ENCODE measurements around the gene PCGF5. TPM values are rescaled to one million over a fixed set of nuclear protein-coding genes. Genes with fewer than 3 reads are reported as not detected.
"Not testable (repeated sequence)": the region's sequence is repeated elsewhere in the genome, so short reads cannot be mapped to it uniquely, and the experiment has no call there.

PCGF5 gene
- total and polyA plus RNA-seq, 9 of the 15 experiments (the other 6 are each of a cell fraction or from before 2014, with no cell fraction given) = 10.9 to 40.0 (median 20.3) TPM

DNA sequence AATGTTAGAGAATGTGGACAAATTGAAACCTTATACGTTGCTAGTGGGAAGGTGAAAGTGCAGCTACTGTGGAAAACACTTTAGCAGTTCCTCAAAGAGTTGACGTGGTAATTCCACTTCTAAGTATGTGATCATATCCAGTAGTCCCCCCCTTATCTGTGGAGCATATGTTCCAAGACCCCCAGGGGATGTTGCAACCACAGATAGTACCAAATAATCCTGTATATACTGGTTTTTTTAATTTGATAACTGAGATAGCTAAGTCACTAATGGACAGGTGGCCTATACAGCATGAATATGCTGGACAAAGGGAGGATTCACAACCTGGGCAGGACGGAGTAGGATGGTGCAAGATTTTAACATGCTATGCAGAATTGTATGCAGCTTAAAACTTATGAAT is 36.8 kb downstream of the PCGF5 start:
- Histone ChIP-seq H3K9ac (ENCODE audit: insufficient read depth in 1 of 2, low read depth in 2 of 2, low read length in 2 of 2) (no peak overlapping the region), H3K36me3 (ENCODE audit: control insufficient read depth, insufficient read depth, low read length) (peaks cover 28% of the 10 kb centered on the region), H3K4me1 (replicated peaks in 1 of 2; ENCODE audit: control insufficient read depth in 2 of 2, insufficient read depth in 2 of 2, low read length in 2 of 2) (no peaks in the 10 kb centered on the region), H3K27ac (ENCODE audit: extremely low read depth, low read depth, low read length) (no peak overlapping the region), H3K79me2 (ENCODE audit: control insufficient read depth, insufficient read depth, low read length) (no peaks in the 10 kb centered on the region), H3K4me2 (ENCODE audit: insufficient read depth, low read length) (no peak overlapping the region), H3K9me3 (replicated peaks; ENCODE audit: control insufficient read depth, insufficient read depth, low read depth, low read length) (0 out of 2 replicates have a peak, but pooled peaks cover 3% of the 10 kb centered on the region), H3K9me1 (ENCODE audit: control insufficient read depth, insufficient read depth, low read length) (no peaks in the 10 kb centered on the region), H3K27me3 (ENCODE audit: control insufficient read depth in 2 of 2, insufficient read depth in 2 of 2, low read length in 2 of 2) (no peaks in the 10 kb centered on the region), H3K4me3 (no peak overlapping the region), H2AFZ (ENCODE audit: low read depth, low read length) (no peak overlapping the region), H4K20me1 (replicated peaks; ENCODE audit: control insufficient read depth, insufficient read depth, low read length) (no peaks in the 10 kb centered on the region)
- ATAC-seq (no peak), DNase-seq (ENCODE audit: extremely low read depth in 1 of 4, low spot score in 3 of 4) (no peak), FAIRE-seq (no peak)
- CTCF ChIA-PET (ENCODE audit: low intra/inter-chr PET ratio) = no interaction called here
- POLR2A ChIA-PET = no interaction called here
- intact Hi-C loops (cut with micrococcal nuclease) (no loop called here), in situ Hi-C loops (cut with MboI) (no loop called here)
- WGBS (ENCODE audit: insufficient coverage, low coverage, missing lambda C conversion rate) = 84% methylated on average over 3 of the region's 3 CpGs
- BruUV-seq (replicated peaks) = no TSS peak
- TF ChIP-seq, protein P1, sequence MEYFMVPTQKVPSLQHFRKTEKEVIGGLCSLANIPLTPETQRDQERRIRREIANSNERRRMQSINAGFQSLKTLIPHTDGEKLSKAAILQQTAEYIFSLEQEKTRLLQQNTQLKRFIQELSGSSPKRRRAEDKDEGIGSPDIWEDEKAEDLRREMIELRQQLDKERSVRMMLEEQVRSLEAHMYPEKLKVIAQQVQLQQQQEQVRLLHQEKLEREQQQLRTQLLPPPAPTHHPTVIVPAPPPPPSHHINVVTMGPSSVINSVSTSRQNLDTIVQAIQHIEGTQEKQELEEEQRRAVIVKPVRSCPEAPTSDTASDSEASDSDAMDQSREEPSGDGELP (CRISPR knock-in tag; IDR thresholded peaks at IDR 0.05; ENCODE audit: borderline replicate concordance) = no peak
- TF ChIP-seq ZNF408 (CRISPR knock-in tag; IDR thresholded peaks at IDR 0.05; ENCODE audit: low read depth) (no peak), CHD2 (IDR thresholded peaks at IDR 0.05; ENCODE audit: low read depth, low read length) (no peak), NCOA6 (IDR thresholded peaks at IDR 0.05) (no peak), ZC3H8 (IDR thresholded peaks at IDR 0.05) (no peak), ZEB2 (IDR thresholded peaks at IDR 0.05) (no peak), MTA2 (IDR thresholded peaks at IDR 0.05; ENCODE audit: low read depth) (no peak), NFIC (IDR thresholded peaks at IDR 0.05) (no peak), NFE2 (IDR thresholded peaks at IDR 0.05; ENCODE audit: low read depth) (no peak)
- TF ChIP-seq, protein P2, sequence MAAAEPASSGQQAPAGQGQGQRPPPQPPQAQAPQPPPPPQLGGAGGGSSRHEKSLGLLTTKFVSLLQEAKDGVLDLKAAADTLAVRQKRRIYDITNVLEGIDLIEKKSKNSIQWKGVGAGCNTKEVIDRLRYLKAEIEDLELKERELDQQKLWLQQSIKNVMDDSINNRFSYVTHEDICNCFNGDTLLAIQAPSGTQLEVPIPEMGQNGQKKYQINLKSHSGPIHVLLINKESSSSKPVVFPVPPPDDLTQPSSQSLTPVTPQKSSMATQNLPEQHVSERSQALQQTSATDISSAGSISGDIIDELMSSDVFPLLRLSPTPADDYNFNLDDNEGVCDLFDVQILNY (CRISPR knock-in tag; IDR thresholded peaks at IDR 0.05) = no peak
- TF ChIP-seq, protein P3, sequence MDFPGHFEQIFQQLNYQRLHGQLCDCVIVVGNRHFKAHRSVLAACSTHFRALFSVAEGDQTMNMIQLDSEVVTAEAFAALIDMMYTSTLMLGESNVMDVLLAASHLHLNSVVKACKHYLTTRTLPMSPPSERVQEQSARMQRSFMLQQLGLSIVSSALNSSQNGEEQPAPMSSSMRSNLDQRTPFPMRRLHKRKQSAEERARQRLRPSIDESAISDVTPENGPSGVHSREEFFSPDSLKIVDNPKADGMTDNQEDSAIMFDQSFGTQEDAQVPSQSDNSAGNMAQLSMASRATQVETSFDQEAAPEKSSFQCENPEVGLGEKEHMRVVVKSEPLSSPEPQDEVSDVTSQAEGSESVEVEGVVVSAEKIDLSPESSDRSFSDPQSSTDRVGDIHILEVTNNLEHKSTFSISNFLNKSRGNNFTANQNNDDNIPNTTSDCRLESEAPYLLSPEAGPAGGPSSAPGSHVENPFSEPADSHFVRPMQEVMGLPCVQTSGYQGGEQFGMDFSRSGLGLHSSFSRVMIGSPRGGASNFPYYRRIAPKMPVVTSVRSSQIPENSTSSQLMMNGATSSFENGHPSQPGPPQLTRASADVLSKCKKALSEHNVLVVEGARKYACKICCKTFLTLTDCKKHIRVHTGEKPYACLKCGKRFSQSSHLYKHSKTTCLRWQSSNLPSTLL (IDR thresholded peaks at IDR 0.05) = no peak
- TF ChIP-seq, protein P4, sequence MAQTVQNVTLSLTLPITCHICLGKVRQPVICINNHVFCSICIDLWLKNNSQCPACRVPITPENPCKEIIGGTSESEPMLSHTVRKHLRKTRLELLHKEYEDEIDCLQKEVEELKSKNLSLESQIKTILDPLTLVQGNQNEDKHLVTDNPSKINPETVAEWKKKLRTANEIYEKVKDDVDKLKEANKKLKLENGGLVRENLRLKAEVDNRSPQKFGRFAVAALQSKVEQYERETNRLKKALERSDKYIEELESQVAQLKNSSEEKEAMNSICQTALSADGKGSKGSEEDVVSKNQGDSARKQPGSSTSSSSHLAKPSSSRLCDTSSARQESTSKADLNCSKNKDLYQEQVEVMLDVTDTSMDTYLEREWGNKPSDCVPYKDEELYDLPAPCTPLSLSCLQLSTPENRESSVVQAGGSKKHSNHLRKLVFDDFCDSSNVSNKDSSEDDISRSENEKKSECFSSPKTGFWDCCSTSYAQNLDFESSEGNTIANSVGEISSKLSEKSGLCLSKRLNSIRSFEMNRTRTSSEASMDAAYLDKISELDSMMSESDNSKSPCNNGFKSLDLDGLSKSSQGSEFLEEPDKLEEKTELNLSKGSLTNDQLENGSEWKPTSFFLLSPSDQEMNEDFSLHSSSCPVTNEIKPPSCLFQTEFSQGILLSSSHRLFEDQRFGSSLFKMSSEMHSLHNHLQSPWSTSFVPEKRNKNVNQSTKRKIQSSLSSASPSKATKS (CRISPR knock-in tag; IDR thresholded peaks at IDR 0.05) = no peak

DNA sequence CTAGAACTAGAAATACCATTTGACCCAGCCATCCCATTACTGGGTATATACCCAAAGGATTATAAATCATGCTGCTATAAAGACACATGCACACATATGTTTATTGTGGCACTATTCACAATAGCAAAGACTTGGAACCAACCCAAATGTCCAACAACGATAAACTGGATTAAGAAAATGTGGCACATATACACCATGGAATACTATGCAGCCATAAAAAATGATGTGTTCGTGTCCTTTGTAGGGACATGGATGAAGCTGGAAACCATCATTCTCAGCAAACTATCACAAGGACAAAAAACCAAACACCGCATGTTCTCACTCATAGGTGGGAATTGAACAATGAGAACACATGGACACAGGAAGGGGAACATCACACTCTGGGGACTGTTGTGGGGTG is 40.0 kb downstream of the PCGF5 start:
- CTCF ChIA-PET (ENCODE audit: low intra/inter-chr PET ratio); H3K27me3 ChIP-seq (ENCODE audit: control insufficient read depth in 2 of 2, insufficient read depth in 2 of 2, low read length in 2 of 2); H4K20me1 ChIP-seq (replicated peaks; ENCODE audit: control insufficient read depth, insufficient read depth, low read length); H3K36me3 ChIP-seq (ENCODE audit: control insufficient read depth, insufficient read depth, low read length); ATAC-seq; intact Hi-C loops (cut with micrococcal nuclease); H3K9me1 ChIP-seq (ENCODE audit: control insufficient read depth, insufficient read depth, low read length); H2AFZ ChIP-seq (ENCODE audit: low read depth, low read length); H3K79me2 ChIP-seq (ENCODE audit: control insufficient read depth, insufficient read depth, low read length); in situ Hi-C loops (cut with MboI); H3K27ac ChIP-seq (ENCODE audit: extremely low read depth, low read depth, low read length); H3K4me2 ChIP-seq (ENCODE audit: insufficient read depth, low read length); POLR2A ChIA-PET; H3K4me3 ChIP-seq; DNase-seq (ENCODE audit: extremely low read depth in 1 of 4, low spot score in 3 of 4); BruUV-seq (replicated peaks); H3K9me3 ChIP-seq (replicated peaks; ENCODE audit: control insufficient read depth, insufficient read depth, low read depth, low read length); FAIRE-seq; H3K4me1 ChIP-seq (replicated peaks in 1 of 2; ENCODE audit: control insufficient read depth in 2 of 2, insufficient read depth in 2 of 2, low read length in 2 of 2); H3K9ac ChIP-seq (ENCODE audit: insufficient read depth in 1 of 2, low read depth in 2 of 2, low read length in 2 of 2): not testable (repeated sequence)
- 83% methylated on average over 1 of the region's 3 CpGs for WGBS (ENCODE audit: insufficient coverage, low coverage, missing lambda C conversion rate)
